ENCODE results near the gene RPL32. TPM values are rescaled to one million over a fixed set of nuclear protein-coding genes. Genes with fewer than 3 reads are reported as not detected.

Gene RPL32
- polyA plus RNA-seq, 1 donor from 2014 or later, result 1,160 TPM

DNA sequence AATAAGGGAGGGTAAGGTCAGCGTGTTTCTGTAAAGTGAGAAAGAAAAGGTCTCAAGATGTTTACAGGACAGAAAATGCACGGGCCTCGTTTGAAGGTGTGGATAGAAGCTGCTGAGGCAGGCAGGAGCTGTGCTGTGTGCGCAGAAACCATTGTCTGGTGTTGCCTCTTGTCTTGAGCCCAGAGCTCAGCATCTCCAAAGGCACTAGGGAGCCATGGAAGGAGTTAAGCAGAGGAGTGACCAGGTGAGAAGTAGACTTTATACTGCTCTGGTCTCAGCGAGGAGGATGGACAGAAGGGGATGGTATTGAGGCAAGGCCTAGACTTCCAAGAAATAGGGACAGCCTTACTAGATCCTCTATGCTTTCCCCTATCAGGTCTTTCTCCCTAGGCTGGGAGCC, 31.9 kb downstream of the RPL32 start:
- no peaks in the 10 kb centered on the region for H3K9me3 ChIP-seq (ENCODE audit: low read length)
- H3K36me3 ChIP-seq (ENCODE audit: insufficient read depth, low read length), result no peaks in the 10 kb centered on the region
- H3K9me2 ChIP-seq (ENCODE audit: insufficient read depth, low read length), result no peaks in the 10 kb centered on the region
- peak overlapping the region; percentile 74 for H3K4me3 ChIP-seq (ENCODE audit: low read length)
- H3K27ac ChIP-seq (ENCODE audit: low read length), result no peak overlapping the region
- no peaks in the 10 kb centered on the region for H3F3A ChIP-seq (ENCODE audit: insufficient read depth, low read length, poor library complexity, severe bottlenecking)
- H4K20me1 ChIP-seq (ENCODE audit: insufficient read depth), result no peaks in the 10 kb centered on the region
- no peaks in the 10 kb centered on the region for H3K79me2 ChIP-seq (replicated peaks; ENCODE audit: insufficient read depth, low read length)
- no peak overlapping the region for H2AFZ ChIP-seq (ENCODE audit: low read depth, low read length)
- no peak overlapping the region for H3K4me2 ChIP-seq (ENCODE audit: low read length)
- H3K27me3 ChIP-seq (ENCODE audit: insufficient read depth, low read depth, low read length), result no peaks in the 10 kb centered on the region
- TF ChIP-seq, protein P1, sequence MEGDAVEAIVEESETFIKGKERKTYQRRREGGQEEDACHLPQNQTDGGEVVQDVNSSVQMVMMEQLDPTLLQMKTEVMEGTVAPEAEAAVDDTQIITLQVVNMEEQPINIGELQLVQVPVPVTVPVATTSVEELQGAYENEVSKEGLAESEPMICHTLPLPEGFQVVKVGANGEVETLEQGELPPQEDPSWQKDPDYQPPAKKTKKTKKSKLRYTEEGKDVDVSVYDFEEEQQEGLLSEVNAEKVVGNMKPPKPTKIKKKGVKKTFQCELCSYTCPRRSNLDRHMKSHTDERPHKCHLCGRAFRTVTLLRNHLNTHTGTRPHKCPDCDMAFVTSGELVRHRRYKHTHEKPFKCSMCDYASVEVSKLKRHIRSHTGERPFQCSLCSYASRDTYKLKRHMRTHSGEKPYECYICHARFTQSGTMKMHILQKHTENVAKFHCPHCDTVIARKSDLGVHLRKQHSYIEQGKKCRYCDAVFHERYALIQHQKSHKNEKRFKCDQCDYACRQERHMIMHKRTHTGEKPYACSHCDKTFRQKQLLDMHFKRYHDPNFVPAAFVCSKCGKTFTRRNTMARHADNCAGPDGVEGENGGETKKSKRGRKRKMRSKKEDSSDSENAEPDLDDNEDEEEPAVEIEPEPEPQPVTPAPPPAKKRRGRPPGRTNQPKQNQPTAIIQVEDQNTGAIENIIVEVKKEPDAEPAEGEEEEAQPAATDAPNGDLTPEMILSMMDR (IDR thresholded peaks at IDR 0.05; ENCODE audit: poor library complexity, severe bottlenecking), result no peak
- no peak for TF ChIP-seq SMC3 (conservative IDR thresholded peaks at IDR 0.05; ENCODE audit: poor library complexity)
- TF ChIP-seq POLR2AphosphoS5 (IDR thresholded peaks at IDR 0.05), result no peak
- no peak for TF ChIP-seq RAD21 (conservative IDR thresholded peaks at IDR 0.05)
- no peak for TF ChIP-seq EP300 (conservative IDR thresholded peaks at IDR 0.05; ENCODE audit: poor library complexity, severe bottlenecking)
- TF ChIP-seq, protein P2, sequence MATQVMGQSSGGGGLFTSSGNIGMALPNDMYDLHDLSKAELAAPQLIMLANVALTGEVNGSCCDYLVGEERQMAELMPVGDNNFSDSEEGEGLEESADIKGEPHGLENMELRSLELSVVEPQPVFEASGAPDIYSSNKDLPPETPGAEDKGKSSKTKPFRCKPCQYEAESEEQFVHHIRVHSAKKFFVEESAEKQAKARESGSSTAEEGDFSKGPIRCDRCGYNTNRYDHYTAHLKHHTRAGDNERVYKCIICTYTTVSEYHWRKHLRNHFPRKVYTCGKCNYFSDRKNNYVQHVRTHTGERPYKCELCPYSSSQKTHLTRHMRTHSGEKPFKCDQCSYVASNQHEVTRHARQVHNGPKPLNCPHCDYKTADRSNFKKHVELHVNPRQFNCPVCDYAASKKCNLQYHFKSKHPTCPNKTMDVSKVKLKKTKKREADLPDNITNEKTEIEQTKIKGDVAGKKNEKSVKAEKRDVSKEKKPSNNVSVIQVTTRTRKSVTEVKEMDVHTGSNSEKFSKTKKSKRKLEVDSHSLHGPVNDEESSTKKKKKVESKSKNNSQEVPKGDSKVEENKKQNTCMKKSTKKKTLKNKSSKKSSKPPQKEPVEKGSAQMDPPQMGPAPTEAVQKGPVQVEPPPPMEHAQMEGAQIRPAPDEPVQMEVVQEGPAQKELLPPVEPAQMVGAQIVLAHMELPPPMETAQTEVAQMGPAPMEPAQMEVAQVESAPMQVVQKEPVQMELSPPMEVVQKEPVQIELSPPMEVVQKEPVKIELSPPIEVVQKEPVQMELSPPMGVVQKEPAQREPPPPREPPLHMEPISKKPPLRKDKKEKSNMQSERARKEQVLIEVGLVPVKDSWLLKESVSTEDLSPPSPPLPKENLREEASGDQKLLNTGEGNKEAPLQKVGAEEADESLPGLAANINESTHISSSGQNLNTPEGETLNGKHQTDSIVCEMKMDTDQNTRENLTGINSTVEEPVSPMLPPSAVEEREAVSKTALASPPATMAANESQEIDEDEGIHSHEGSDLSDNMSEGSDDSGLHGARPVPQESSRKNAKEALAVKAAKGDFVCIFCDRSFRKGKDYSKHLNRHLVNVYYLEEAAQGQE (IDR thresholded peaks at IDR 0.05; ENCODE audit: borderline replicate concordance), result no peak
- no peak for TF ChIP-seq MXI1 (conservative IDR thresholded peaks at IDR 0.05; ENCODE audit: poor library complexity, severe bottlenecking)
- TF ChIP-seq EZH2 (IDR thresholded peaks at IDR 0.05; ENCODE audit: borderline replicate concordance, insufficient read depth, low read length, poor library complexity, severe bottlenecking), result no peak
- TF ChIP-seq TAF1 (IDR thresholded peaks at IDR 0.05; ENCODE audit: low read depth), result no peak
- H3K9ac ChIP-seq (ENCODE audit: low read length), result peak overlapping the region; percentile 62

DNA sequence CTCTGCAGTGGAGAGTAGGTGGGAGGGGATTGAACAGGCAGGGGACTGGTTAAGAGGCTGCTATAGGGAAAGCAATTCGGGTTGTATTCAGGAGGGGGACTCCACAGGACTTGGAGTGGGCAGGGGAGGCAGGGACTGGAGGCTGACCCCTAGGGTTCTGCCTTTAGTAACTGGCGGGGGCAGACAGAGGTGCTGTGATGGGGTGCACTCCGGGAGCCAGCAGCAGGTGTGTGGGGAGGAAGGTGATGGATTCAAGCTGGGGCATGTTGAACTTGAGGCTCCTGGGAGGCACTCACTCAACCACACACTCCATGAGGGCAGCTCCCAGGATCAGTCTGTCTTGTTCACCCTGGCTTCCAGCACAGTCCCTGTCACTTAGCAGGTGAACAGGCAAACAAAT, 32.4 kb downstream of the RPL32 start:
- Histone ChIP-seq H3K79me2 (replicated peaks; ENCODE audit: insufficient read depth, low read length) (no peaks in the 10 kb centered on the region), H3K27me3 (ENCODE audit: insufficient read depth, low read depth, low read length) (no peaks in the 10 kb centered on the region), H3K4me3 (ENCODE audit: low read length) (no peak overlapping the region), H3K9me2 (ENCODE audit: insufficient read depth, low read length) (no peaks in the 10 kb centered on the region), H3K27ac (ENCODE audit: low read length) (no peak overlapping the region), H3K36me3 (ENCODE audit: insufficient read depth, low read length) (no peaks in the 10 kb centered on the region), H3F3A (ENCODE audit: insufficient read depth, low read length, poor library complexity, severe bottlenecking) (no peaks in the 10 kb centered on the region), H2AFZ (ENCODE audit: low read depth, low read length) (no peak overlapping the region), H4K20me1 (ENCODE audit: insufficient read depth) (no peaks in the 10 kb centered on the region), H3K4me2 (ENCODE audit: low read length) (no peak overlapping the region), H3K9ac (ENCODE audit: low read length) (no peak overlapping the region), H3K9me3 (ENCODE audit: low read length) (no peaks in the 10 kb centered on the region)
- TF ChIP-seq POLR2AphosphoS5 (IDR thresholded peaks at IDR 0.05) (no peak), EZH2 (IDR thresholded peaks at IDR 0.05; ENCODE audit: borderline replicate concordance, insufficient read depth, low read length, poor library complexity, severe bottlenecking) (no peak), RAD21 (conservative IDR thresholded peaks at IDR 0.05) (no peak), TAF1 (IDR thresholded peaks at IDR 0.05; ENCODE audit: low read depth) (no peak), SMC3 (conservative IDR thresholded peaks at IDR 0.05; ENCODE audit: poor library complexity) (no peak), MXI1 (conservative IDR thresholded peaks at IDR 0.05; ENCODE audit: poor library complexity, severe bottlenecking) (no peak)
- TF ChIP-seq, protein P2 (IDR thresholded peaks at IDR 0.05; ENCODE audit: borderline replicate concordance), result no peak
- TF ChIP-seq, protein P1 (IDR thresholded peaks at IDR 0.05; ENCODE audit: poor library complexity, severe bottlenecking), result no peak
